HG02885 (cell line): Measurements from ENCODE around the gene WDR86.

Experiments used
- ATAC-seq: cut with Tn5 transposase; IDR thresholded peaks from one replicate; pipeline ENCODE4 v1.9.1; 2021; ENCODE audit warnings: mild to moderate bottlenecking; ENCODE audit not compliant: unreplicated experiment, poor library complexity

Gene WDR86

GRCh38 chr7:151408839-151409666 is 785 bp downstream of the WDR86 start:
- no peak for ATAC-seq

GRCh38 chr7:151408498-151408838 is 1.4 kb downstream of the WDR86 start:
- no peak for ATAC-seq

- ATAC-seq: no peak
These were observed 2.8 kb downstream of the WDR86 start for GRCh38 chr7:151406886-151407583.

GRCh38 chr7:151406051-151406875 is 3.6 kb downstream of the WDR86 start:
- ATAC-seq: no peak

- no peak for ATAC-seq
These were observed 4.2 kb downstream of the WDR86 start for GRCh38 chr7:151405588-151405987.

- no peak for ATAC-seq
These were observed 4.8 kb downstream of the WDR86 start for GRCh38 chr7:151405056-151405455.

- no peak for ATAC-seq
These were observed 5.4 kb downstream of the WDR86 start for GRCh38 chr7:151404216-151405011.

GRCh38 chr7:151403764-151404163 is 6.1 kb downstream of the WDR86 start:
- no peak for ATAC-seq

GRCh38 chr7:151402029-151402835 is 7.6 kb downstream of the WDR86 start:
- ATAC-seq: no peak

GRCh38 chr7:151400626-151401315 is 9.1 kb downstream of the WDR86 start:
- peak; percentile 82 for ATAC-seq

GRCh38 chr7:151399906-151400305 is 9.9 kb downstream of the WDR86 start:
- no peak for ATAC-seq

GRCh38 chr7:151399305-151399601 is 10.6 kb downstream of the WDR86 start:
- no peak for ATAC-seq

GRCh38 chr7:151398446-151399304 is 11.2 kb downstream of the WDR86 start:
- ATAC-seq: no peak

- no peak for ATAC-seq
These were observed 12.8 kb downstream of the WDR86 start for GRCh38 chr7:151397026-151397425.

GRCh38 chr7:151396328-151396970 is 13.4 kb downstream of the WDR86 start:
- ATAC-seq: no peak

- ATAC-seq: no peak
These were observed 14.8 kb downstream of the WDR86 start for GRCh38 chr7:151395036-151395367.

GRCh38 chr7:151394076-151395035 is 15.5 kb downstream of the WDR86 start:
- ATAC-seq: no peak
